ENCODE results near the gene CSTPP1. TPM values are rescaled to one million over a fixed set of nuclear protein-coding genes. Genes with fewer than 3 reads are reported as not detected.

The CSTPP1 gene
- total RNA-seq, 1 donor from 2014 or later: 32.7 TPM

GRCh38 chr11:47166368-47166767, 229.8 kb downstream of the CSTPP1 start:
- Mint-ChIP-seq H3K36me3 (peaks cover 19% of the 10 kb centered on the region), H3K27ac (no peak overlapping the region)

GRCh38 chr11:47171061-47171838, 234.7 kb downstream of the CSTPP1 start:
- Histone ChIP-seq H4K20me1 (ENCODE audit: low read depth) (peaks cover 41% of the 10 kb centered on the region), H3K4me1 (peaks cover 6% of the 10 kb centered on the region), H3F3A (ENCODE audit: low read depth) (no peaks in the 10 kb centered on the region), H3K4me3 (no peak overlapping the region), H3K9ac (no peak overlapping the region), H3K27me3 (no peaks in the 10 kb centered on the region), H3K27ac (no peak overlapping the region), H3K4me2 (no peak overlapping the region), H3K9me3 (ENCODE audit: low read depth) (no peaks in the 10 kb centered on the region), H2AFZ (replicated peaks) (no peak overlapping the region), H3K79me2 (ENCODE audit: low read depth) (peaks cover 67% of the 10 kb centered on the region), H3K36me3 (no peaks in the 10 kb centered on the region)
- no peak overlapping the region for H3K27ac Mint-ChIP-seq
- no peak for DNase-seq (ENCODE audit: low spot score)
- peaks cover 10% of the 10 kb centered on the region for H3K4me1 Mint-ChIP-seq
- H3K27me3 Mint-ChIP-seq (ENCODE audit: insufficient read depth, low read depth): no peaks in the 10 kb centered on the region
- H3K9me3 Mint-ChIP-seq: no peaks in the 10 kb centered on the region
- TF ChIP-seq EZH2 (IDR thresholded peaks at IDR 0.05) (no peak), EZH2phosphoT487 (IDR thresholded peaks at IDR 0.05) (no peak), CTCF (IDR thresholded peaks at IDR 0.05) (no peak)
- peaks cover 21% of the 10 kb centered on the region for H3K36me3 Mint-ChIP-seq
- H3K4me3 Mint-ChIP-seq: no peak overlapping the region

More at GRCh38 chr11:47166368-47166767, 229.8 kb downstream of the CSTPP1 start:
- no peaks in the 10 kb centered on the region for H3K9me3 Mint-ChIP-seq
- no peaks in the 10 kb centered on the region for H3K9me3 ChIP-seq (ENCODE audit: low read depth)
- peaks cover 4% of the 10 kb centered on the region for H3K27me3 Mint-ChIP-seq (ENCODE audit: insufficient read depth, low read depth)
- H3K36me3 ChIP-seq: no peaks in the 10 kb centered on the region
- no peaks in the 10 kb centered on the region for H3K4me1 ChIP-seq
- H2AFZ ChIP-seq (replicated peaks): no peak overlapping the region
- no peak overlapping the region for H3K9ac ChIP-seq
- H3K4me3 Mint-ChIP-seq: peak overlapping the region; percentile 50
- TF ChIP-seq EZH2 (IDR thresholded peaks at IDR 0.05) (no peak), CTCF (IDR thresholded peaks at IDR 0.05) (no peak), EZH2phosphoT487 (IDR thresholded peaks at IDR 0.05) (no peak)
- H3K79me2 ChIP-seq (ENCODE audit: low read depth): peaks cover 23% of the 10 kb centered on the region
- no peak for DNase-seq (ENCODE audit: low spot score)
- H3K27ac ChIP-seq: no peak overlapping the region
- H3F3A ChIP-seq (ENCODE audit: low read depth): peaks cover 18% of the 10 kb centered on the region
- H4K20me1 ChIP-seq (ENCODE audit: low read depth): peaks cover 16% of the 10 kb centered on the region
- H3K4me2 ChIP-seq: no peak overlapping the region
- no peak overlapping the region for H3K4me3 ChIP-seq
- H3K27me3 ChIP-seq: no peaks in the 10 kb centered on the region
- H3K4me1 Mint-ChIP-seq: peaks cover 3% of the 10 kb centered on the region

DNA sequence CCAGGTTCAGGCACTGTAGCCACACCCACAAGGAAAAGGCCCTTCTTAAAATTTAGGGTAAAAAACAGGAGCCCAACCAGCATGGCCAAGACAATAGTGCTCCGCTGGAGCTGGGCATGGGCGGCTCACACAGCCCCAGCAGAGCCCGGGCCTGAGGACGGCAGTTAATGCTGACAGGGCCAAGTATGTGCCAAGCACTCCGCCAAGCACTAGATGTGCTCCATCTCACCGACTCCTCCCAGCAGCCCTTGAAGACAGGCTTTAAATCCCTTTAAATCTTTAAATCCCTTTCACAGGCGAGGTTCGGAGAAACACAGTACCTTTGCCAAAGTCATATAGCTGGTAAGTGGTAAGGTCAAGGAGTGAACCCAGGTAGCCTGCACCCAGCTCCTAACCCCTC, 235.3 kb downstream of the CSTPP1 start:
- H3F3A ChIP-seq (ENCODE audit: low read depth): no peaks in the 10 kb centered on the region
- peaks cover 6% of the 10 kb centered on the region for H3K4me1 ChIP-seq
- H3K4me3 ChIP-seq: no peak overlapping the region
- H3K4me2 ChIP-seq: no peak overlapping the region
- H3K36me3 Mint-ChIP-seq: peaks cover 21% of the 10 kb centered on the region
- TF ChIP-seq CTCF (IDR thresholded peaks at IDR 0.05): no peak
- TF ChIP-seq EZH2 (IDR thresholded peaks at IDR 0.05): no peak
- TF ChIP-seq EZH2phosphoT487 (IDR thresholded peaks at IDR 0.05): no peak
- H3K27me3 ChIP-seq: no peaks in the 10 kb centered on the region
- no peak overlapping the region for H2AFZ ChIP-seq (replicated peaks)
- no peak overlapping the region for H3K27ac ChIP-seq
- no peak overlapping the region for H3K4me3 Mint-ChIP-seq
- H3K9ac ChIP-seq: no peak overlapping the region
- no peaks in the 10 kb centered on the region for H3K36me3 ChIP-seq
- H4K20me1 ChIP-seq (ENCODE audit: low read depth): peaks cover 41% of the 10 kb centered on the region
- H3K4me1 Mint-ChIP-seq: peaks cover 10% of the 10 kb centered on the region
- no peaks in the 10 kb centered on the region for H3K27me3 Mint-ChIP-seq (ENCODE audit: insufficient read depth, low read depth)
- DNase-seq (ENCODE audit: low spot score): no peak
- H3K9me3 Mint-ChIP-seq: no peaks in the 10 kb centered on the region
- no peaks in the 10 kb centered on the region for H3K9me3 ChIP-seq (ENCODE audit: low read depth)
- H3K79me2 ChIP-seq (ENCODE audit: low read depth): peaks cover 72% of the 10 kb centered on the region
- no peak overlapping the region for H3K27ac Mint-ChIP-seq
